CD14-positive monocyte (primary cell): Measurements from ENCODE around the gene DPYSL3. TPM values are rescaled to one million over a fixed set of nuclear protein-coding genes. Genes with fewer than 3 reads are reported as not detected.

Experiments
- DNase-seq, 3 donors: peaks; one replicate each; pipeline ENCODE4 v3.0.0-alpha.2; 2011 to 2022
- H2AFZ ChIP-seq: 2 replicates; pipeline ENCODE4 v1.6.0; 2012; ENCODE audit warnings: mild to moderate bottlenecking, low read depth, low read length, inconsistent platforms; ENCODE audit not compliant: insufficient read depth, poor library complexity, severe bottlenecking
- H3K27ac ChIP-seq, 2 donors: 1 replicate in 1 of 2; 2 replicates in 1 of 2; pipeline ENCODE4 v1.5.1; 2012 to 2013; ENCODE audit warnings: low read length in 2 of 2, control low read depth in 1 of 2, inconsistent platforms in 1 of 2, low read depth in 1 of 2, mild to moderate bottlenecking in 1 of 2
- H3K27me3 ChIP-seq, 2 donors: one replicate each; pipeline versions ENCODE4 v1.6.0 to v1.6.1; 2011 to 2013; ENCODE audit warnings: low read length in 2 of 2; ENCODE audit not compliant: control insufficient read depth in 2 of 2, insufficient read depth in 2 of 2
- H3K36me3 ChIP-seq, 2 donors: replicated peaks in 1 of 2; 1 replicate in 1 of 2; 2 replicates in 1 of 2; pipeline versions ENCODE4 v1.5.1 to v1.6.1; 2012 to 2013; ENCODE audit warnings: low read length in 2 of 2, control low read depth in 1 of 2, inconsistent platforms in 1 of 2, mild to moderate bottlenecking in 1 of 2; ENCODE audit not compliant: insufficient read depth in 2 of 2, control insufficient read depth in 1 of 2
- H3K4me1 ChIP-seq, 2 donors: 1 replicate in 1 of 2; 2 replicates in 1 of 2; pipeline versions ENCODE4 v1.5.1 to v1.6.1; 2012 to 2013; ENCODE audit warnings: low read length in 2 of 2, control low read depth in 1 of 2, inconsistent platforms in 1 of 2, mild to moderate bottlenecking in 1 of 2, moderate library complexity in 1 of 2; ENCODE audit not compliant: insufficient read depth in 2 of 2, control insufficient read depth in 1 of 2
- H3K4me2 ChIP-seq: replicated peaks from 2 replicates; pipeline ENCODE3; 2012; ENCODE audit warnings: low read length, moderate library complexity, mild to moderate bottlenecking; ENCODE audit not compliant: poor library complexity, severe bottlenecking; ENCODE audit errors: extremely low read depth
- H3K4me3 ChIP-seq, 3 experiments: fragments of 200-600 bp in 1 of 3; sonication (generic) in 1 of 3; replicated peaks in 1 of 3; 1 replicate in 2 of 3; 2 replicates in 1 of 3; pipeline ENCODE4 v1.5.1; 2011 to 2013; ENCODE audit warnings: low read length in 3 of 3, mild to moderate bottlenecking in 3 of 3, control low read depth in 2 of 3, low read depth in 2 of 3, inconsistent platforms in 1 of 3, moderate library complexity in 1 of 3
- H3K79me2 ChIP-seq: 2 replicates; pipeline ENCODE4 v1.6.0; 2012; ENCODE audit warnings: mild to moderate bottlenecking, control low read depth, inconsistent platforms, low read length, moderate library complexity; ENCODE audit not compliant: insufficient read depth
- H3K9ac ChIP-seq: 2 replicates; pipeline ENCODE4 v1.6.0; 2017; ENCODE audit warnings: low read length, mild to moderate bottlenecking; ENCODE audit not compliant: insufficient read depth, poor library complexity, severe bottlenecking
- H3K9me3 ChIP-seq, 2 donors: replicated peaks in 1 of 2; 1 replicate in 1 of 2; 2 replicates in 1 of 2; pipeline versions ENCODE4 v1.5.1 to v1.6.1; 2012 to 2013; ENCODE audit warnings: low read length in 2 of 2, control low read depth in 1 of 2; ENCODE audit not compliant: control insufficient read depth in 1 of 2, insufficient read depth in 1 of 2
- H4K20me1 ChIP-seq: 2 replicates; pipeline ENCODE4 v1.6.0; 2012; ENCODE audit warnings: mild to moderate bottlenecking, low read length, control low read depth, moderate library complexity; ENCODE audit not compliant: insufficient read depth
- H3K27ac Mint-ChIP-seq, 7 donors: one replicate each; pipeline ENCODE4 v1.8.0; 2020; ENCODE audit warnings: mild to moderate bottlenecking in 7 of 7, mixed read lengths in 7 of 7, moderate library complexity in 6 of 7, inconsistent platforms in 2 of 7
- H3K27me3 Mint-ChIP-seq, 3 donors: one replicate each; pipeline ENCODE4 v1.8.0; 2021 to 2022; ENCODE audit warnings: low read depth in 3 of 3, mild to moderate bottlenecking in 3 of 3, mixed read lengths in 3 of 3, moderate library complexity in 3 of 3, inconsistent platforms in 1 of 3
- H3K36me3 Mint-ChIP-seq, 2 donors: one replicate each; pipeline ENCODE4 v1.8.0; 2020; ENCODE audit warnings: mixed read lengths in 2 of 2, inconsistent platforms in 1 of 2, mild to moderate bottlenecking in 1 of 2
- H3K4me1 Mint-ChIP-seq: one replicate; pipeline ENCODE4 v1.8.0; 2020; ENCODE audit warnings: mild to moderate bottlenecking, mixed read lengths
- H3K4me3 Mint-ChIP-seq, 2 donors: one replicate each; pipeline ENCODE4 v1.8.0; 2020; ENCODE audit warnings: mild to moderate bottlenecking in 2 of 2, mixed read lengths in 2 of 2, moderate library complexity in 1 of 2
- H3K9me3 Mint-ChIP-seq, 7 donors: one replicate each; pipeline ENCODE4 v1.8.0; 2020 to 2022; ENCODE audit warnings: mixed read lengths in 7 of 7, mild to moderate bottlenecking in 6 of 7, moderate library complexity in 6 of 7, inconsistent platforms in 2 of 7
- CTCF ChIP-seq: fragments of 200-600 bp; IDR thresholded peaks from one replicate; pipeline ENCODE4 v1.8.0; 2022; ENCODE audit warnings: antibody characterized with exemption, mild to moderate bottlenecking
- WGBS: methylation state at CpG from one replicate; pipeline ENCODE4 v1.1.5; 2013; ENCODE audit warnings: missing lambda C conversion rate; ENCODE audit not compliant: insufficient coverage; 5-methylcytosine and 5-hydroxymethylcytosine counted together
- intact Hi-C, 2 donors: fragments of 100-400 bp; cut with micrococcal nuclease; formaldehyde crosslinking; loops; one replicate each; pipeline versions ENCODE4 v1.15.0 to v1.15.1; 2023
- polyA plus RNA-seq, 3 donors: library from polyadenylated mRNA; depleted of rRNA in 1 of 3; unstranded in 2 of 3; stranded (reverse) in 1 of 3; fragments of 300-500 nt in 2 of 3; fragments of >200 nt in 1 of 3; fragmentation: Illumina TruSeq in 2 of 3; gene quantifications; 1 replicate in 2 of 3; 2 replicates in 1 of 3; pipeline ENCODE4 v1.2.3, GENCODE V29; 2012 to 2021

Gene DPYSL3
- polyA plus RNA-seq, 3 donors = 0.05 TPM; not detected in 2

GRCh38 chr5:147388184-147389108 lies 121.4 kb downstream of the DPYSL3 start:
- Histone ChIP-seq H3K79me2 (no peaks in the 10 kb centered on the region), H3K27me3 (no peaks in the 10 kb centered on the region), H3K9me3 (no peaks in the 10 kb centered on the region), H3K36me3 (no peaks in the 10 kb centered on the region), H4K20me1 (no peaks in the 10 kb centered on the region), H2AFZ (no peak overlapping the region), H3K27ac (no peak overlapping the region), H3K4me1 (no peaks in the 10 kb centered on the region), H3K9ac (no peak overlapping the region), H3K4me2 (no peak overlapping the region), H3K4me3 (no peak overlapping the region)
- Mint-ChIP-seq H3K9me3 (no peaks in the 10 kb centered on the region), H3K4me1 (no peaks in the 10 kb centered on the region), H3K4me3 (no peak overlapping the region), H3K27ac (no peak overlapping the region), H3K27me3 (peaks cover 0 to 2% (median 0%) of the 10 kb centered on the region in 3 donors), H3K36me3 (no peaks in the 10 kb centered on the region)
- no peak for TF ChIP-seq CTCF
- DNase-seq = no peak
- intact Hi-C loops = no loop called here
- 78% methylated on average over 4 of the region's 7 CpGs for WGBS

- H3K9me3 Mint-ChIP-seq = no peaks in the 10 kb centered on the region
- Histone ChIP-seq H3K4me2 (no peak overlapping the region), H3K9me3 (no peaks in the 10 kb centered on the region), H3K27ac (no peak overlapping the region), H3K79me2 (no peaks in the 10 kb centered on the region), H3K4me3 (no peak overlapping the region), H3K27me3 (no peaks in the 10 kb centered on the region), H4K20me1 (no peaks in the 10 kb centered on the region), H3K4me1 (no peaks in the 10 kb centered on the region), H3K36me3 (no peaks in the 10 kb centered on the region), H3K9ac (no peak overlapping the region), H2AFZ (no peak overlapping the region)
- no peak for TF ChIP-seq CTCF
- intact Hi-C loops = no loop called here
- H3K4me1 Mint-ChIP-seq = no peaks in the 10 kb centered on the region
- DNase-seq = no peak
- H3K27me3 Mint-ChIP-seq = peaks cover 0 to 2% (median 0%) of the 10 kb centered on the region in 3 donors
- H3K36me3 Mint-ChIP-seq = no peaks in the 10 kb centered on the region
- 92% methylated on average over 2 of the region's 4 CpGs for WGBS
- H3K27ac Mint-ChIP-seq = no peak overlapping the region
- no peak overlapping the region for H3K4me3 Mint-ChIP-seq
These were observed 122.8 kb downstream of the DPYSL3 start for GRCh38 chr5:147387109-147387508.
